ENCODE data around the gene CFAP74.
"Not testable (repeated sequence)": the region's sequence is repeated elsewhere in the genome, so short reads cannot be mapped to it uniquely, and the experiment has no call there.

CFAP74 gene

DNA sequence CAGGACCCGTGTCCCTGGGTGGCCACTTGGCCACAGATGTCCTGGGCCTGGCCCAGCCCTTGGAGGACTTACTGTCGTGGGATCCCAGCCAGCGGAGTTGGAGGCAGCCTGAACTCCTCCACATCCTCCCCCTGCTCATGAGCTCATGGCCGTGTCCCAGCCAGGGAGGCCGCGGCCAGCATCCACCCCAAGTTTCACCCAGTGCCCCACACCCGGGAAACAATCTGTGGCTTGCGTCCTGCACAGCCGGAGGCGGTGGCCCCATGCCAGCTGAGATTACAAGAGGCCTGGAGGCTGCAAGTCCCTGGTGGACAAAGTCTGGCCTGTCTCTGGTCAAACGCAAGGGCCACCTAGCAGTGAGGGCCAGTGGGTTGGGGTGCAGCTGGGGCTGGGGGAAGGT, 57.0 kb downstream of the CFAP74 start:
- DNase-seq, result no peak

- DNase-seq, result no peak
Observed at GRCh38 chr1:1945782-1946393, 57.7 kb downstream of the CFAP74 start.

GRCh38 chr1:1943834-1944570, 59.6 kb downstream of the CFAP74 start:
- DNase-seq, result peak; percentile 63

GRCh38 chr1:1942753-1943656, 60.6 kb downstream of the CFAP74 start:
- no peak for DNase-seq

- DNase-seq, result no peak
Observed at GRCh38 chr1:1941868-1942752, 61.5 kb downstream of the CFAP74 start.

GRCh38 chr1:1941211-1941841, 62.3 kb downstream of the CFAP74 start:
- DNase-seq, result no peak

- DNase-seq, result no peak
Observed at GRCh38 chr1:1940123-1940425, 63.5 kb downstream of the CFAP74 start.

DNA sequence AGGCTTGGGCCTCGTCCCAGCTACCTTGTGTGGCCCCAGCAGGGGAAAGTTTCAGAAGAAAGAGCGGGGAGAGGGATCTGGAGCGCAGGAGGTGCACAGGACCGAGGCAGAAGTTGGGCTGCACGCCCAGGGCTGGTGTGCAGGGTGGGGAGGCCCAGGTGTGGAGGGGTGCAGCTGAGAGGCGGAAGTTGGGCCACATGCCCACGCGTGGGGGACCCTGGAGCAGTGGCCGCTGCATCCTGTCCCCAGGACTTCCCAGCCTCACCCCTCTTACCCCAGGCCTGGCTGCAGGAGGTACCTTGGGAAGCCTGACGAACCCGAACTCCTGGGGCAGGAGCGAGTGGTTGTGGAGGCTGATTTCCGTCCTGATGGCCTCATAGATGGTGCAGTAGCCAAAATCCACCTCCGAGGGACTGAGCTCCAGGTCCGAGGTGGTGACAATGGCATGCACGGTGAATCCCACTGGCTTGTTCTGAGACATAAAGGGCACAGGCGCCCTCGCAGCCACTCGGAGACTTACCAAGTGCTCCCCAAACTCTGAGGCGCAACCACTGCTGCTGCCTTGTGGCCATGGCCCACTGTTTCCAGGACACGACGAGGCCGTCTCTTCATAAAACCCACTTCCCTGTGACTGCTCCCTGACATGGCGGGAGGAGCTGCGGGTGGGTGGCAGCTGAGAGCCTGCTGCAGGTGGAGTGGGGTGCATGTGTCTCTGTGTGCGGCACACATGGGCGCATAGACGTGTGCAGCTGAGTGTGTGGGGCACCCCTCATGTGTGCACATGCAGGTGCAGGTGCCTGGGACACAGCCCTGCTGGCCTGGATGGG, 64.1 kb downstream of the CFAP74 start:
- no peak for DNase-seq

DNA sequence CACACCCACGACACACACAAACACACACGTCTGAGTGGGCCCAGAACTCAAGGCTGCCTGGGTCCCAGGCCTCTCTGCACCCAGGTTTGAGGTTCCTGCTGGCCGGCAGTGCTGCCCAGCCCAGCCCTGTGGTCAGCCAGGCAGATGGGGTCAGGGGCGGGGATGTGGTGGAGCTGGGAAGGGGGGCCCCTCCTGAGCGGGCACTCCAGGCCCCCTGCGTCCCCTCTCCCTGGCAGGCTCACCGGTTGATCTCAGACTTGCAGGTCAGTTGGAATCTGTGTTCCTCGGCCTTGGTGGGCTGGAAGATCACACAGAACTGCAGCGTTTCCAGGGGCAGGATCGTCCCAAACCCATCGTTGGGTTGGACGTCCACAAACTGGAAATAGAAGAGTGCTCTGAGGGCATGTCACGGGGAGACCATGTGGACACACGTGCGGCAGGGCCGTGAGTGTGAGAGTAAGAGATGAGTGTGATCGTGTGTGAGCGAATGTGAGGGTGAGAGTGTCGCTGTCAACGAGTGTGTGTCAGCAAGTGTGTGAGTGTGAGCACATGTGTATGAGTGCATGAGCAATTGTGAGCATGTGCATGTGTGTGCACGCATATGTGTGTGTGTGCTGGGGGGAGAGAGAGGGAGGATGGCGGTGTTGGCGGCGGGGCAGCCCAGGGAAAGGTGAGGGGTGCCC, 64.8 kb downstream of the CFAP74 start:
- DNase-seq, result no peak

- DNase-seq, result no peak
Observed at GRCh38 chr1:1938276-1938573, 65.4 kb downstream of the CFAP74 start.

GRCh38 chr1:1937549-1938275, 65.9 kb downstream of the CFAP74 start:
- no peak for DNase-seq

DNA sequence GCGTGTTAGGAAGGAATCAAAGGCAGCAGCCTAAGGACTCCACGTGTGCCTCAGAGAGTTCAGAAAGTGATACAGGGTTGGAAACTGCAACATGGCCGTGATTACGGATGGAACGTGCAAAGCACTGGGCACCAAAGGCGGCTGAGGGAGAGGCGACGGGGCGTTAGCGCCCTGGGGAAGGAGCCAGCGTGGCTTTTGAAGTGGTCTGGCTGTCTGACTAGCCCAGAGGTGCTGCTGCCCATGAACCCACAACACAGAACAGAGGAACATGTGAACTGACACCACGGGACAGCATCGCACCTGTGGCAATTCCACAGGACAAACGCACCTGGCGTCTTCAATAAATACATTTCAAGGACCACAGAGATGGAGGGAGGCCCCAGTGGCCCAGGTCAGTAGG, 66.5 kb downstream of the CFAP74 start:
- no peak for DNase-seq

GRCh38 chr1:1934848-1935247, 68.7 kb downstream of the CFAP74 start:
- DNase-seq, result not testable (repeated sequence)

DNA sequence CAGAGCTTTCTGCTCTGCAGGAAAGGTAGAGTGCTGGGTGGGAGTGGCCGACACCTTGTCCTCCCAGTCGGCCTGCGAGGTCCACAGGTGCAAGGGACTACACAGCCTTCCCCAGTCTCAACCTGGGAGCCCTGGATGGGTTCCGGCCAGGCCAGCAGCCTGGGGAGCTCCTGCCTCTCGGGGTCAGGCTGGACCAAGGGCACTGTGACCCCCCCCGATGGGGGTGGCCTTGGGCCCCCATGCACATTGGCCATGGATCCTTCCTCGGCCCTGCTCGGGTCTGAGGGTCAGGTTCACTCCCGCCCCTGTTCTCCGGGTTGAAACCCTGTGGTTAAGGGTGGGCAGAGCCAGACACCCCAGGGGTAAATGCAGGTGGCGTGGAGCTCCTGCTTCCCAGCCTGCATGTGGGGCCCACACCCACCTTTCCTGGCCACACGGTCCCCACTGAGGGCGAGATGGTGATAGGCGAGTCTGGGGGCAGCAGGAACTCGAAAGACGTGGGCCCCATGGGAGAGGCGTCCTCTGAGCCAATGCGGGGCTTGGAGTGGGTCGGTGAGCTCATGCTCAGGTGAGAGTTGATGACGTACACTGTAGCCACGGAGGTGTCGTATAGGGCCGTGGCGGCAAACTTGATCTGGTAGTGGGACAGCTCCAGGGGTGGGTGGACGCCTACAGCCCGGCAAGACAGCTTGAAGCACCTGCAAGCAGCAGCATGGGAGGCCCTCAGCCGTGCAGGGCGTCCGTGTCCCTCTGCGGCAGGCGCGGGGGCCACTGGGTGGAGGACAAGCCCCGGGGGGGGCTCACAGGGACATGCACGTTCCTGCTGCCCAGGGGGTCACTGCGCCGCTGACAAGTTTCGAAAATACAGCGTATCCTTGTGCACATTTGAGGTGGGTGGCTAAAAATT, 73.7 kb downstream of the CFAP74 start:
- no peak for DNase-seq

GRCh38 chr1:1929102-1929638, 74.4 kb downstream of the CFAP74 start:
- no peak for DNase-seq

DNA sequence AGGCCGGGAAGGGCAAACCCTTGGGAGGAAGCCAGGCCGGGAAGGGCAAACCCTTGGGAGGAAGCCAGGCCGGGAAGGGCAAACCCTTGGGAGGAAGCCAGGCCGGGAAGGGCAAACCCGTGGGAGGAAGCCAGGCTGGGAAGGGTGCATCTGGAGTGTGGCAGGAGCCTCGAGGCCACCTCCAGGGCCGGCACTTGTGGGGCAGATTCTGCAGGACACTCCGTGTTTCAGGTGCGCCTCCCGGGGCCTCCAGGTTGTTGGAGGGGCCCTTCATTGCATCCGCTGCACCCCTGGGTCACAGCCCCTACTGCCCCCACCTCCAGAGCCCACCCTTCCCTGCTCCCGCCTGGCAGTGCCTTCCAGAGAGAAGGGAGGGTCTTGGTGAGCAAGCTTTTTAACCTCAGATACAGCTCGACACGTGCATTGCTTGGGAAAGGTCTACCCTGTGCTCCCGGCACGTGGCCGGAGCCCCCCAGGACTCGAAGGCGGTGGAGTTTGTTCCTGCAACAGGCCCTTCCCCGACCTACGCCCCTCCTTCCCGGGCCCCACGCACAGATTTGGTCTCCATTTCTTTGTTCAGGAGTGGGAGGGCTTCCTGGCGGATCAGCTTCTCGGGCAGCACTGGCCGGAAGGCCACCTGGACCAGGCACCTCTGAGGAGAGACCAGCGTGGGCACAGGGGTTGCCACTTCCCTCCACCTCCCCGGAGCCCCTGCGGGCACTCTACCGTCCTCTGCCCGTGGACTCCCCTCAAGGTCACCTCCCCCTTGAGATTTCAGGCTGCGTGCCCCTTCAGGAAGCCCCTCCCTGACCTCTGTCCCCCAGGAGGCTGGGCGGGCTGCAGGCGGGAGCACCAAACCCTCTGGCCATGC, 75.1 kb downstream of the CFAP74 start:
- DNase-seq, result no peak

DNA sequence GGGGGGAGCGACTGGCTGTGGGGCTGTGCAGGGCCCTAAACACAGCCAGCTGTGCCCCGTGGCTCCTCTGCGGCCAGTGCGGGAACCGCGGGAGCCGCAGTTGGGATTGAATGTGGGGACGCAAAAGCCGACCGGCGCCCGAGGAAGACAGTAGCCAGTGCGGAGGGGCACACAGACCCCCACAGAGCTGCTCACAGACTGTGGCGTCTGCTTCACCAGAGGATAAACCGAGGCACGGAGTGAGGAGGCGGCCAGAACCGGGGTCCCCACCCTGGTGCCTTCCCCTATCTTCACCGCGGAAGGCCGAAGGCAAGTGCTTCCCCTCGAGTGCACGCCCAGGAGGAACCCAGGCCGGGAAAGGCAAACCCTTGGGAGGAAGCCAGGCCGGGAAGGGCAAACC, 75.8 kb downstream of the CFAP74 start:
- no peak for DNase-seq
